HG03025 (cell line): ENCODE measurements around the gene TNPO1.
A peak's percentile ranks its signal among the peaks of the same experiment; 100 is the strongest.

Experiments
- ATAC-seq: cut with Tn5 transposase; IDR thresholded peaks from one replicate; pipeline ENCODE4 v1.9.1; 2021; ENCODE audit warnings: mild to moderate bottlenecking, moderate library complexity; ENCODE audit not compliant: unreplicated experiment, low FRiP score

TNPO1 gene

DNA sequence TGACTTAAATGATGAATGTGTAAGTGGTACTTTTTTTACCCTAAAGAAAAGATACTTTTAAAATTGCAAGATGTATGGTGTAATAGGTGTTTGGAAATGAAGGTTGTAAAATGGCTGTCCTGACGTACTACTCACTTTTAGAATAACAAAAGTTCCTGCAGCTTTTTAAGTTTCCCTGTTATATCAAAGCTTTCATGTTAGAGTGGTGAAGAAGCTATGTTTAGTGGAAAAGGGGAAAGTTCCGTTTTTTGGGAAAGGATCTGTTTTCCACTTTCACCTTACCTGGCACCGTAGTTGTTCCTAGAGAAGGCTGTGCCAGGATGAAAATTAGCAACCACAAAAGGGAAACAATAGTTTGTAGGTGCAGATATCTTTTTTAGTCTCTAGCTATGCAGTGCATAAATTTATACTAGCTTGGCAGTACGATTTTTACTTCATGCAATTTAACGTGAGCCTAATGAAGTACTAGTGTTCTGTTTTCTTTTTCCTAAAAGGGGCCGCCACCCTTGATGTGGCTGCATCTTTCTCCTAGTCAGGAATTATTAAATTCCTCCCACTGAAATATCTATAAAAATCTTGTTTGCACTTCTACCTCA, 1.3 kb downstream of the TNPO1 start:
- no peak for ATAC-seq

DNA sequence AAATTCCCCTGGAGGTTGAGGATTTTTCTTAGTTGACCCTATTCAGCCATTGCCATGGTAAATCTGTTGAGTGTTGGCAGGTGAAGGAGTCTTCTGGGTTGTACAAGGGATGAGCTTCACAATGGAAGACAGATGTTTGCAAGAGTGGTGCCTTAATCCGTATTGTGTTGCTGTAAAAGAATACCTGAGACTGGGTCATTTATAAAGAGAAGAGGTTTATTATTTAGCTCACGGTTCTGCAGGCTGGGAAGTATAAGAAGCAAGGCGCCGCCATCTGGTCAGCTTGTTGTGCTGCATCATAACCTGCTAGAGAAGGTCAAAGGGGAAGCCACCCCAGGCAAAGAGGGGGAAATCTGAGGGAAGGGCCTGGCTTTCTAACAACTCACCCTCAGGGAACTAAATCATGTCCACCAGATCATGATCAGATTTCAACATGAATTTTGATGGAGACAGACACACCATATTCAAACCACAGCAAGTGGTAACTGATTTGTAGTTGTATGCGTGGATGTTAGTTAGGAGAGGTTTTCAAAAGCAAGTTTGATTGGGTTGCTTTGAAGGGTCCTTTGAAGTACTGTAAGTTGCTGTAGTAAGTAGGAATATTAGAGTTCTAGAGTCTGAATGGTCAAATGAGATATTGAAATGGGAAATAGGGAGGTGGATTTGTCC, 2.5 kb downstream of the TNPO1 start:
- no peak for ATAC-seq

DNA sequence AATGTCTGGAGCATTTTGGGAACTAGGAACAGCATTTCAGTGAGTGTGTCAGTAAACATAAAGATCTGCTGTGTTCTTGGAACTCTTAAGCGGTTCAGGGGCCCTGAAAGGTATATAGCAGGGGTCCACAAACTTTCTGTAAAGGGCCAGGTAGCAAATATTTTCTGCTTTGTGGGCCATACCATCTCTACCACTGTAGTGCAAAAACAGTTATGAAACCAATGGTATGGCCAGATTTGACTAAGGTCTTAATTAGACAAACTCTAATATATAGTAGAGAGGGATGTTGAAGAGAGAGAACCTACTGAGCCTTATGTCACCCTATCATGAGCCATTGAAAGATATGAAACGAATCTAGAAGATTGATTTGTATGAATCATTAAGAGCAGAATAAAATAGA, 5.3 kb downstream of the TNPO1 start:
- ATAC-seq = no peak

DNA sequence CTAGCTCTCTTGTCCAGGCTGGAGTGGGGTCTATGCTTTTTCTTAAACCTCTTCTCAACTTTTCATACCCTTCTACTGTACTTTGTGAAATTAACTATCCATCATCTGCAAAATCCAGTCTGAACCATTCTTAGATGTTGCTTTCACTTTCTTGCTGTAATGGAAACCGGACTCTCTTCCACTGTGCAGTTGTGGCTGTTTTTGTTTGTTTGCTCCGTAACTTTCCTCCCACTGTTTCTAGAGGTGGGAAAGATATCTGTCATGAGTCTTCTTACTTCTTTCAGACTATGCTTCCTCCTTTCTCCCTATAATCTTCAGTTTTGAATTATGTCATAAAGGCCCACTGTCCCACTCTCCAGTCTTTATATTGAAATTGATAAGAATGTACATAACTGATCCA, 6.5 kb downstream of the TNPO1 start:
- ATAC-seq = no peak

DNA sequence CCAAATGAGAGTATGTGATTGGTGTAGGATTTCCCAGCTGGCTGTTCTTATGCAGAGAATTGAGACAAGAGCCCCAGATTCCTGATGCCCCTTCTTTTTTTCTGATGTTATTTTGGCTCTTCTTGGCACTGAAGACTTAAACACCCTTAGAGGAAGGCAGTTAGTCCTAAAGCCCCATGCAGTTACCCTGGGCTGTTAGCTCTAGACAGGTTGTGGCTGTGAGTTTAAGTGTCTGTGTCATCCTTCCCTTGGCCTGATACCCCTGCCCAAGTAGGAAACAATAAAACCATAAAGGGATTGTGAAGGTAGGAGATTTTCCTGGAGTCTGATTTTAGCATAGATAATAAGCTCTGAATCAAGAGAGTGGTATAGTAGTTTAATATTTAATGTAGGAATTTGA, 13.2 kb downstream of the TNPO1 start:
- no peak for ATAC-seq

DNA sequence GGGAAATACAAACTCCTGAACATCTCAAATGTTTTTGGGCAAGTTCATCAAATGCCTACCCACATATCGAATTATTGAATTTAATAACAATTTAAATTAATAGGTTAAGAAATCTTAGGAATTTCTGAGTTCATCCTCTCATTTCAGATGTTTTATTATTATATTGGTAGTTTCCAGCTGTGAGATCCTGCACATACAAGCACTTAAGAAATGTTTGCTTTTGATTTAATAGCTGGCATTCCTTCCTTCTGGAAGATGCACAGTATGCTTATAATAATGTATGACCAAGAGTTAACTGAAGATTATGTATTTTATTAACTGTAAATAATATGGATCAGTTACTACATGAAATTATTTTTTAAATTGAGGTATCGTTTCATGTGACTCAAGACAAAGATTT, 13.9 kb downstream of the TNPO1 start:
- ATAC-seq = no peak

DNA sequence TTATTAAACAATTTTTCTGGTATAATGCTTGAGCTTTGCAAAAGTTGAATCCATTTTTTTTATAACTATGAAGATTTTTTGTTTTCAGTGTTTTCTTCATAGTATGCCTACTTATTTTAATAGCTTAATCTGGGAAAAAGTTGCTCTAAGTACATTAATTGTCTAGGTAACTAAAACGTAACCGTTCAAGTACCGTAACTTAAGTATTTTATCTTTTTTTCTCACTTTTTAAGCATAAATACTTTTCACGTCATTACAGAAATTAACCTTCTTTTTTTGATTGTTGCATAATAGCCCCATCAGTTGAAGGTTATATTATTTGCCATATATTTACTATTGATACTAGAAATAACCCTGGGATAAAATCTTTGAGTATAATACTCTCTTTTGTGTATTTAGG, 15.2 kb downstream of the TNPO1 start:
- no peak for ATAC-seq

DNA sequence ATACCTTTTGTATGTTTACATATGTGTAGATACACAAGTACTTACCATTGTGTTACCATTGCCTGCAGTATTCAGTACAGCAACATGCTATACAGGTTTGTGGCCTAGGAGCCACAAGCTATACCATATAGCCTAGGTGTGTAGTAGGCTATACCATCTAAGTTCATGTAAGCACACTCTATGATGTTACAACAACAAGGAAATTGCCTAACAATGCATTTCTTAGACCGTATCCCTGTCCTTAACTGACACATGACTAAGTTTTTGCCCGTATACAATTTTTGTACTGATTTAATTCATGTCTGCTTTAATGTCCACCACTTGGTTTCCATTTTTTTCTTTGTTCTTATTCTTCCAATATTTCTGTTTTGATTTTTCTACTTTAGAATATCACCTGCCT, 18.5 kb downstream of the TNPO1 start:
- no peak for ATAC-seq

DNA sequence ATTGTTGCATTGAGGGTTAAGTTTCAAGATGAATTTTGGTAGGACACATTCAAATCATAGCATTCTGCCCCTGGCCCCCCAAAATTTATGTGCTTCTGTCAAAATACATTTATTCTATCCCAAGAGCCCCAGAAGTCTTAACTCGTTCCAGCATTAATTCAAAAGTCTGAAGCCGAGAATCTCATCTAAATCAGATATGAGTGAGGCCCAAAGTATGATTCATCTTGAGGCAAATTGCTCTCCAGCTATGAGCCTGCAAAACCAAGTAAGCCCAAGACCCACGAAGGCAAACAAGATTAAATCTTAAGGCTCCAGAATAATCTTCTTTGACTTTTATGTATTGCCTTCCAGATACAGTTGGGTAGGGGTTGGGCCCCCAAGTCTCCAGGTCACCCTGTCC, 19.2 kb downstream of the TNPO1 start:
- no peak for ATAC-seq

DNA sequence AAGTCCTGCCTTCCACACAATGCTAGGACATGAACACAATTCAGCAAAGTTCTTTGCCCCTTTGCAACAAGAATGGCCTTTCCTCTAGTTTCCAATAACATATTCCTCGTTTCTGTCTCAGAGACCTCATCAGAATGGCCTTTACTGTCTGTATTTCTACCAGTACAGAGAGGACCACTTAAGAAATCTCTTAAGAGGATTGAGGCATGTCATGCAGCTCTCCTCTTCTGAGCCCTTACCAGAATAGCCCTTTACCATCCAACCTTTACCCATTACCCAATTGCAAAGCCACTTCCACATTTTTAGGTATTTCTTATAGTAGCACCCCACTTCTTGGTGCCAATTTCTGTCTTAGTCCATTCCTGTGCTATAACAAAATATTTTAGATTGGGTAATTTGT, 20.3 kb downstream of the TNPO1 start:
- ATAC-seq = no peak

DNA sequence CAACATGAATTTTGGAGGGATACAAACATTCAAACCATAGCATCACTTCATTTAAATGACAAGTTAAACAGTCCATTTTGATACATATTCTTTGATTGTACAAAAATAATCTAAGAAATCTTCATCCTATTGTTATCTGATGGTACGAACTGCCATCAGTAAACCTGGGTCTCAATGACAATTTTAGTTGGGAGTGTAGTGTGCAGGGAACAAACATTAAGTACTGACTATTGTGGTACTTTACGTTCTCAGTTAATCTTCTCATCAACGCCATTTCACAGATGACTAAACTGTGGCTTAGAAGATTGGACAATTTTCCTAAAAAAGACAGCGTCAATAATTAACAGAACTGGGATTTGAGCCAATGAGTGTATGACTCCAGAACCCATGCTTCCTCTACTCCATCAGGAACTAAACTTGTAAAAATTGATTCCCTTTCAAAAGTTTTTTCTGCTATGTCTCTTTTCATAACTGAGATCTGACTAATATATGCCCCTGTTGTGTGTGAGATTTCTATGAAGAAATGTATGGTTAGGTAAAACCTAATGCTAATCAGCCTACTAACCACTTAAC, 21.1 kb downstream of the TNPO1 start:
- ATAC-seq = no peak

DNA sequence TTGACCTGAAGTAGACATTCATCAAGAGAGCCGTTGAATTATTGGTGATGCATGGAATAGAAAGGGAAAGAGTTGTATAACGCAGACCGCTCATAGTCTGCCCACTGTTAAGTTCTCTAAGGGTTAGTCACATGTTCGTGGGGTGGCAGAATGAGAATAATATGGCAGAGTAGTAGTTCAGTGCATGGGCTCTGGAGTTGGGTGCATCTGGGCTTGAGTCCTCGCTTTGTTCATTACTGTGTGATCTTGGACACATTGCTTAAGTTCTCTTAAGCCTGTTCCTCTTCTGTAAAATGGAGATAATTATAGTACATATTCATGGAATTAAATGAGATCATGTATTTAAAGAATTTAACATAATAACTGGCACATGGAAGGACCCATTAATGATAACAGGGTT, 23.6 kb downstream of the TNPO1 start:
- no peak for ATAC-seq

DNA sequence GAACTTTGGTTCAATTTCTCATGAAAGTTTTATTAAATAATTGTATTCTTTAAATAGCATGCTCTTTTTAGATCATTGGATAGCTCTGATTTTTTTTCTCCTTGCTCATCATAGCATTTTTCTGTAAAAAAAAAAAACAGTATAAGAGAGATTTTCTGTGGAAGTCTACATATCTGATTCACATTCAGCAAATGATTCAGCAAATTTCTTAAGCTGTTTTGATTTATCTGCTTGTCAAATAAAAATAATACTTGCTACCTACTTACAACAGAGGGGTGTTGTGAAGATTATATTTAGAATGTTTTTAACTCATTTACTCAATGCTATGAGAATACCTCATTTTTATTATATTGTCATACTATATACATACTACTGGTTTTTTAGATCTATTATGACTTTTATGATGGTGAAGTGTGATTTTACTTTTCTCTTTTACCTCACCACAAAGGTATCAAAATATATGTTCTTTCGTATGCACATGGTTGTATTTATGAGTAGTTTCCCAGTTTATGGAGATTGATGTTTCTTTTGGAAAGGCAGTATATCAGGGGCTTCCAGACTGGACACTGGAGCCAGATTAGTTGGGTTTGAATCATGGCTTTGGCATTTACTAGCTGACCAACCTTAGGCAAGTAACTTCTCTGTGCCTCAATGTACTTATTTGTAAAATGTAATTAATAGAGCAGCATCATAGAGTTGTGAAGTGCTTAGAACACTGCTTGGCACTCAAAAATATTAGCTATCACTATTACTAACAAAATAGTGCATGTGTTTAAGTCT, 25.5 kb downstream of the TNPO1 start:
- no peak for ATAC-seq

DNA sequence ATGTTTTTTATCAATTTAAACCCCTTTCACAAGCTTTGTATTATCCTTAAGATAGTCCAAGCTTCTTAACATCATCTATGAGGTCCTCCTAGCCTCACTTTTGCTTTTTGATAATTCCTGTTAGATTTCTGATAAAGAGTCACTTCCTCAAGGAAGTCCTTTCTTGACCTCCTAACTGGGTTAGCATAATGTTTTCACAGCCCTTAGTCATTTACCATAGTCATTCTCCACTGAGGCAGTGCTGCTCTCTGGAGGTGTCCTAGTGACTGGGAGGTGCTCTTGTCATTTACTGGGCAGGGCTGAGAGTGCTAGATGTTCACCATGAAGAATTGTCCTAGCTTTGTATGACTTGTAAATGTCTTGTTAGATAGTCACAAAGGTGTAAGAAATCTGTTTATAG, 26.4 kb downstream of the TNPO1 start:
- no peak for ATAC-seq

DNA sequence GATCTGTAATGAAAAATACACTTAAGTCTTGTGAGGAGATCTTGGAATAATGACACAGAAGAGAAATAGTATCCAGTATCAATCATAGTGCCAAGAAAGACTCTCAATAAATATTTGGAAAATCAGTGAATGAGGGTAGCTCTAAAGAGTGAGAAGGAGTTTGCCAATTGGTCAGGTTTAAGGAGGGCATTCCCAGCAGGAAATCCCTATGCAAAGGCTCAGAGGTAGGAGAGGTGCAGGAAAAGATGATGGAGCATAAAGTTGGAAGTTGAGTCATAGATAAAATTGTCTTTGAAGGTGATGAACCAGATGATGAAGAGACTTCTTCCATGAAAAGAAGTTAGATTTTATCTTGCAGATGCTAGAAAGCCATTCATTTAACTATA, 27.8 kb downstream of the TNPO1 start:
- ATAC-seq = no peak

DNA sequence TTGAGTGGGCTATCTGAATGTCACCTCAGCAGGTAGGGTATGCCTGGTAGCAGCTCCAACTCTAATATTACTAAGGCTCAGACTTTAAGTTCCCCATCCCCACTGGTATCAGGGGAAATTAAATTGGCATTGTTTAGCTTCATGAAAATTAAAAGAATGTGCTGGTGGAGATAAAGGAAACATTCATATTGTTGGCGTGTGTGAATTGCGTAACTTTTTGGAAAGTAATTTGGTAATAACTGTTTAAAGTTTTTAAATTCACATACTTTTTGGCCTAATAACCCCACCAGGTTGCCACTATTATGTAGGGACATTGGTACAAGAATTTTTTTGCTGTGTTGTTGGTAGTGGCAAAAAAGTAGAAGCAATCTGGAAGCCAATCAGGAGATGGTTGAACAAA, 29.4 kb downstream of the TNPO1 start:
- ATAC-seq = no peak

DNA sequence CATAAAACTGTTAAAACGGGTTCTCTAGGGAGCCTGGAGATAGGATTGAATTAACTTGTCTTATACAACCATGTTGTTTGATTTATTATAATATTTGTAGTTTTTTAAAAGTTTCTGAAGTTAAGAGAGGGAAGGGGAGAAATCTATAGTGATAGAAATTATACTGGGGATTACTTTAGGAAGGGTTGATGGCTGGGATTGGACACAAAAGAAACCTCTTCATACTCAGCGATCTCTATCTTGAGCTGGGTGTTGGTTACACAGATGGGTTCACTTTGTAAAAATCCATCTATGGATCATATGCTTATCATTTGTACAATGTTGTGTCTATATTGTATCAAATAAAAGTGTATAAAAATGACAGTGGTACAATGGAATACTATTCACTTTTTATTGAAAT, 30.0 kb downstream of the TNPO1 start:
- no peak for ATAC-seq

DNA sequence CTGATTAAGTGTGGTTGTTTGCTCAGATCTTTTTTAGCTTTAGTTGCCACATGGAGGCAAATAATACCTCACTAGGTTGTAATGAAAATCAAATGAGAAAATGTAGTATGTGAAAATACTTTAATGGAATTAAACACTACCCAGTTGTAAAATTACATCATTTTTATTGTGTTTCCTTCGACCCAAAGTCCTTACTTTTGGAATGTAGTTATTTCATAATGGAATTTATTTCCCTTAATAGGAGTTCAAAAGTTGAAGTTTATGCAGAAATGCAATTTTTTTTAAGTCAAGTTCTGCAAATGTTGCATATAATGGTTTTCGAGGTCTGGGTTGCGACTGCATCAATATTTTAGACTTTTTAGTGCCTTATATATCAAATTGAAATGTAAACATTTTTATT, 31.0 kb downstream of the TNPO1 start:
- no peak for ATAC-seq

DNA sequence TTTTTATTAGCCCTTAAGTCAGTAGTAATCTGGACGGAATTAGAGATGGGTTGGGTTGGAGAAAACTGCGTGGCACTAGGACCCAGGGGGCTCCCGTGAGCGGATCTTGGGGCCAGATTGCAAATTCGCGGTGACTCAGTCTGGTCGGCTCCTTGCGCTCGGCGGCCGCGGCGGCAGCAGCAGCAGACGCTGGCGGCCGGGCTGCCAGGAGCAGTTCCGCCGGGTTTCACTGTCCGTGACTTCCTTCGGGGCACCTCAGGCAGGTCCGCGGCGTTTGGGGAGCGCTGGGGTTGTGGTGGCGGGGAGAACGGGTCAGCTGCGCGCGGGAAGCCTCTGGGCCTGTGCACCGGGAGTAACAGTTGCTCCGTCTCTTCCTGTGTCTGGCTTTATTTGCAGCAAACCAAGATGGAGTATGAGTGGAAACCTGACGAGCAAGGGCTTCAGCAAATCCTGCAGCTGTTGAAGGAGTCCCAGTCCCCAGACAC, 31.6 kb downstream of the TNPO1 start:
- ATAC-seq = peak; percentile 70

DNA sequence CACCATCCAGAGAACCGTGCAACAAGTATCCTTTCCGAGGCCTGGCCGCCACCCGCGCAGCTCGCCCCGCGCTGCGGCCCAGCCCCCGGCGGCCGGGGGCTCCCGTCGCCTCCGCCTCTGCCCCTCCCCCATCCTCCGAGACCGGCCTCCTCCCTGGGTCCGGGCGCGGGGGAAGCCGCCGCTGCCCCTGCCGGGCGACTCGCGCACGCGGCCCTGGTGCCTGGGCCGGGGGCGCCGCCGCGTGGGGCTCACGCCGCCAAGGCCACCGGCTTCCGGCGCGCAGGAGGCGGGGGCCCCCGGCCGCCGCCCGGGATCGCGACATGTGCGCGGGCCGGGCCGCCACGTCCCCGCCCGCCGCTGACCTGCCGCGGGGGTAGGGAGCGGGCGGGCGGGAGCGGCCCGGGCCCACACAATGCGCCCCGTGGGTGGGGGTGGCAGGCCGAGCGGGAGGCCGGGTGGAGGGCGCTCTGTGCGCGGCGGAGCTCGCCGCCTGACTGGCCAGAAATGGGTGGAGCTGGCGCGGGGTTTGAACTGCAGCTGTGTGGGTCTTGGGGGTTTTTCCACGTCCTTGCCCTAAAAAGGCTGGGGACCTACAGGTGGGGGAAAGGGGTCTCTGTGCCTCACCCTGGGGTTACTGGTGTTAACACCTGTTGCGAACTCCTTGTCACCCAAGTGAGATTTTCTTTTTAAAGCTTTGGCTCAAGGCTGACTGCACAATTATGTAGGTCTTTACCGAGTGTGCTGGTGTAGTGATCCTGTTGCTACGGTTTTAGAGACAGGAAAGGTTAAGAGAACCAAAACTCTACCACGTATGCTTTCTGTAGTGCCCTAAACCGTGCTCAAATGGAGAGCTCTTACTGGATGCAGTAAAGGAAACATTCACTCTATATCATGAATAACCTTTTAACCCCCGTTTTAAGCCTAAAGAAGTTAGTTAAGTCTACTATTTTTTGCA, 32.3 kb downstream of the TNPO1 start:
- peak; percentile 59 for ATAC-seq
